Adrenal gland (tissue), 5 donors: ENCODE results near the gene TROAP.

Source experiments
- POLR2A ChIP-seq, 2 donors: fragments of 450-650 bp; IDR thresholded peaks; one replicate each; pipeline ENCODE4 v1.6.1; 2017; ENCODE audit warnings: antibody characterized with exemption in 2 of 2, mild to moderate bottlenecking in 2 of 2, moderate library complexity in 1 of 2
- TF ChIP-seq, protein P1 (sequence below), 6 experiments: fragments of 450-650 bp in 4 of 6; fragments of 200-600 bp in 2 of 6; sonication (generic) in 1 of 6; IDR thresholded peaks; 1 replicate in 5 of 6; 2 replicates in 1 of 6; pipeline versions ENCODE4 v1.5.1 to v1.8.0; 2016 to 2021; ENCODE audit warnings: antibody characterized with exemption in 6 of 6, mild to moderate bottlenecking in 2 of 6, moderate library complexity in 1 of 6
- donor health status: DM: no; HTN: no; CAD: no.

DNA sequence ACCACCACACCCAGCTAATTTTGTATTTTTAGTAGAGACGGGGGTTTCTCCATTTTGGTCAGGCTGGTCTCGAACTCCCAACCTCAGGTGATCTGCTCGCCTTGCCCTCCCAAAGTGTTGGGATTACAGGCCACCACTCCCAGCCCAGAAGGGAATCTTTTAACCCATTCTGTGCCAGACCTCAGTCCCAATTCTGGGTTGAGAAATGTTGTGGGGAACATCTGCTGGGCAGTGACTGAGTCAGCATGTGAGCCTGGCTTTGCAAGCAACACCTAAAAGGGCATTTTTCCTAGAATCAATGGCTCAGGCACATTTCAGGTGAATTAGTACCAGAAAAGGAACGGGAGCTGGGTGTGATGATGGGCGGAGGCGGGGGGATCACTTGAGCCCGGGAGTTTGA lies 36.6 kb downstream of the TROAP start:
- TF ChIP-seq, protein P1, sequence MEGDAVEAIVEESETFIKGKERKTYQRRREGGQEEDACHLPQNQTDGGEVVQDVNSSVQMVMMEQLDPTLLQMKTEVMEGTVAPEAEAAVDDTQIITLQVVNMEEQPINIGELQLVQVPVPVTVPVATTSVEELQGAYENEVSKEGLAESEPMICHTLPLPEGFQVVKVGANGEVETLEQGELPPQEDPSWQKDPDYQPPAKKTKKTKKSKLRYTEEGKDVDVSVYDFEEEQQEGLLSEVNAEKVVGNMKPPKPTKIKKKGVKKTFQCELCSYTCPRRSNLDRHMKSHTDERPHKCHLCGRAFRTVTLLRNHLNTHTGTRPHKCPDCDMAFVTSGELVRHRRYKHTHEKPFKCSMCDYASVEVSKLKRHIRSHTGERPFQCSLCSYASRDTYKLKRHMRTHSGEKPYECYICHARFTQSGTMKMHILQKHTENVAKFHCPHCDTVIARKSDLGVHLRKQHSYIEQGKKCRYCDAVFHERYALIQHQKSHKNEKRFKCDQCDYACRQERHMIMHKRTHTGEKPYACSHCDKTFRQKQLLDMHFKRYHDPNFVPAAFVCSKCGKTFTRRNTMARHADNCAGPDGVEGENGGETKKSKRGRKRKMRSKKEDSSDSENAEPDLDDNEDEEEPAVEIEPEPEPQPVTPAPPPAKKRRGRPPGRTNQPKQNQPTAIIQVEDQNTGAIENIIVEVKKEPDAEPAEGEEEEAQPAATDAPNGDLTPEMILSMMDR (IDR thresholded peaks at IDR 0.05): no peak
- no peak for TF ChIP-seq POLR2A (IDR thresholded peaks at IDR 0.05)
